GM12891 (cell line): ENCODE results near the gene KIRREL2.

Source experiments
- DNase-seq: peaks from one replicate; pipeline ENCODE4 v3.0.0; 2011; ENCODE audit warnings: low spot score; ENCODE audit not compliant: insufficient read length
- FAIRE-seq: peaks from 2 replicates; lab custom pipeline; 2011; peaks lifted over from hg19 to GRCh38; lab: Jason Lieb, UNC
- PAX5 ChIP-seq: IDR thresholded peaks from 2 replicates; pipeline ENCODE4 v1.6.1; 2011; ENCODE audit warnings: low read length, moderate library complexity, mild to moderate bottlenecking; ENCODE audit not compliant: insufficient read depth, severe bottlenecking
- POLR2A ChIP-seq: IDR thresholded peaks from 2 replicates; pipeline ENCODE4 v1.6.1; 2011; ENCODE audit warnings: low read depth, low read length, control low read depth
- POLR2AphosphoS5 ChIP-seq: IDR thresholded peaks from 2 replicates; pipeline ENCODE4 v1.6.1; 2011; ENCODE audit warnings: low read depth, low read length, control low read depth
- POU2F2 ChIP-seq: IDR thresholded peaks from 2 replicates; pipeline ENCODE4 v1.6.1; 2011; ENCODE audit warnings: low read depth, mild to moderate bottlenecking, control low read depth, low read length, moderate library complexity
- SPI1 ChIP-seq: IDR thresholded peaks from 2 replicates; pipeline ENCODE4 v1.6.1; 2011; ENCODE audit warnings: low read depth, low read length, control low read depth
- TAF1 ChIP-seq: IDR thresholded peaks from 2 replicates; pipeline ENCODE4 v1.6.1; 2011; ENCODE audit warnings: low read depth, low read length, control low read depth

KIRREL2 gene

GRCh38 chr19:35913589-35913988, 56.9 kb downstream of the KIRREL2 start:
- no peak for TF ChIP-seq POU2F2
- TF ChIP-seq PAX5: no peak
- no peak for TF ChIP-seq POLR2A
- TF ChIP-seq POLR2AphosphoS5: no peak
- no peak for TF ChIP-seq TAF1
- no peak for TF ChIP-seq SPI1
- DNase-seq (no peak), FAIRE-seq (no peak)

- peak; percentile 48 for FAIRE-seq
- TF ChIP-seq SPI1 (peak; percentile 58; the same call in 1 of the 2 replicates), POU2F2 (no peak), POLR2AphosphoS5 (no peak), PAX5 (no peak)
- no peak for DNase-seq
Measured at GRCh38 chr19:35915443-35915842, 58.7 kb downstream of the KIRREL2 start.
